ENCODE data around the gene PSMB2. TPM values are rescaled to one million over a fixed set of nuclear protein-coding genes. Genes with fewer than 3 reads are reported as not detected.

Gene PSMB2
- total and polyA plus RNA-seq, 4 donors = 27.7 to 38.3 (median 36.1) TPM

DNA sequence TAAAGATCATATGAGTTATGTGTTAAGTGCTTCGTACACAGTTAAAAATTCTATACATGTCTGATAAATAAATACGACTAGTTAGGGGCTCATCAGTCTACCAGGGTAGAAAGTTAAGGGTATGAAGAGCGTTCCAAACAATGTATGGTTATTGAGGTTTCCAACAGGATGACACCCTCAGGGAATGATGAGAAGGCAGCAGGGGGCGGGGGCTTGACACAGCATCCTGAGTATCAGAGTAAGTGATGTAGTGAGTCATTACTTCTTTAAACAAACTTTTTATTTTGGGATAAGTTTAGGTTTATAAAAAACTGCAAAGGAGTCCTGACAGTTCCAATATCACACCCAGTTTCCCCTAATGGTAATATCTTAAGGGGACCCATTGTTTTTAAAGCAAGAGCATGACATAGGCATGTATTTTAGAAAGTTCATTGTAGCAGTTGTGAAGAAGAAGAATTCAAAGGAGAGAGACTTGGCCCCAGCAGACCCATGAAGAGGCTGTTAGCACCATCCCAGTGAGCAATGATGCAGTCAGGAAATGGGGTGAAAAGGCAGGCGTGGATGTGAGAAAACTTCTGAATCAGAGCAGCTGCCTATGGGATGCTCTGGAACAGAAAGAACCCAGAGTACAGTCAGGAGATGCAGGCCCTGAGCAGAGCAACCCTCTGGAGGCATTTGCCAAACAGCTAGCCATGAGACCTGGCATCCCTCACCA, 15.0 kb upstream of the PSMB2 start:
- WGBS, 2 donors = 63 to 65% methylated on average over 5 of the region's 5 CpGs
- Histone ChIP-seq H3K4me3 (ENCODE audit: low read length in 2 of 2) (no peak overlapping the region), H3K4me1 (ENCODE audit: control insufficient read depth in 1 of 2, insufficient read depth in 2 of 2, low read length in 2 of 2) (no peaks in the 10 kb centered on the region), H3K36me3 (ENCODE audit: control insufficient read depth in 1 of 2, insufficient read depth in 2 of 2, low read length in 1 of 2) (no peaks in the 10 kb centered on the region), H3K27me3 (ENCODE audit: control insufficient read depth in 1 of 2, insufficient read depth in 2 of 2, low read length in 1 of 2) (no peaks in the 10 kb centered on the region), H3K27ac (ENCODE audit: low read depth in 1 of 2, low read length in 2 of 2) (no peak overlapping the region), H3K9me3 (ENCODE audit: control insufficient read depth, low read length) (no peaks in the 10 kb centered on the region)
- intact Hi-C loops (cut with DNase I) = no loop called here
- no peak for ATAC-seq (ENCODE audit: low FRiP score)
- DNase-seq = no peak

DNA sequence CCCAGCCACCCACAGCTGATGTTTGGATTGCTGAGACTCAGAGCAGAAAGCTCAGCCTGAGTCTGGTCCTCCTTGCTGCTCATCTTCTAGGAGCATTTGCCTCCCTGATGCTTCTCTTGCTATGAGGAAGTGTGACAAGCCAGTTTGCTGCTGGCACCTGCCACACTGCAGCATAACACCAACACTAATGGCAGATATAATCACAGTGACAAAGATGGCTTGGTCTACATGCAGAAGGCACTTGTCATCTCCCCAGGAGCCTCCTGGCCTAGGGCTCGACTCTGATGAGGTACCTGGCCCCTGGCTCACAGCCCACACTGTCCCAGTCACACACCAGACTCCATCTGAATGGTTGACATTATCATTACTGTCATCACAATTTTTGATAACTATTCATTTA, 13.9 kb upstream of the PSMB2 start:
- DNase-seq (no peak), ATAC-seq (ENCODE audit: low FRiP score) (no peak)
- H3K27me3 ChIP-seq (ENCODE audit: control insufficient read depth in 1 of 2, insufficient read depth in 2 of 2, low read length in 1 of 2) = no peaks in the 10 kb centered on the region
- 17 to 38% methylated on average over 1 of the region's 1 CpG for WGBS, 2 donors
- no peaks in the 10 kb centered on the region for H3K36me3 ChIP-seq (ENCODE audit: control insufficient read depth in 1 of 2, insufficient read depth in 2 of 2, low read length in 1 of 2)
- intact Hi-C loops (cut with DNase I) = no loop called here
- no peaks in the 10 kb centered on the region for H3K9me3 ChIP-seq (ENCODE audit: control insufficient read depth, low read length)
- no peak overlapping the region for H3K4me3 ChIP-seq (ENCODE audit: low read length in 2 of 2)
- no peaks in the 10 kb centered on the region for H3K4me1 ChIP-seq (ENCODE audit: control insufficient read depth in 1 of 2, insufficient read depth in 2 of 2, low read length in 2 of 2)
- H3K27ac ChIP-seq (ENCODE audit: low read depth in 1 of 2, low read length in 2 of 2) = no peak overlapping the region

DNA sequence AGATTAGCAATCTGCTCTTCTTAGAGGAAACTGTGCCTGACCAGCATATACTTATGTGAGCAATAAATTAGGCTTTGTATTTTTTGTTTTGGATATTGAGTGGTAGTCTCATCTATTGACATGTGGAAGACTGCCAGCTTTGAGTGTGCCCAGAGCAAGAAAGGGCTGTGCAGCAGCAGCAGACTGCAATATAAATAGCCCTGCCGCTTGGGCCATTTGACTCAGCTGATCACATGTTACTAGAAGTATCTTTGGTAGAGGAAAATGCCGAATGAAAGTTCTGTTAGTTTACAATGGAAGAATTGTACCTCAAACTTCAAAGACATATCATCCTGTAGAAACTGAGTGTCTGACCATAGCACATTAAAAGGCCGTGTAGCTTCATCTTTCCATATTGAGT, 9.1 kb upstream of the PSMB2 start:
- 60 to 67% methylated on average over 3 of the region's 3 CpGs for WGBS, 2 donors
- H3K27ac ChIP-seq (ENCODE audit: low read depth in 1 of 2, low read length in 2 of 2) = no peak overlapping the region
- no peaks in the 10 kb centered on the region for H3K9me3 ChIP-seq (ENCODE audit: control insufficient read depth, low read length)
- ATAC-seq (ENCODE audit: low FRiP score) = no peak
- no peak for DNase-seq
- H3K36me3 ChIP-seq (ENCODE audit: control insufficient read depth in 1 of 2, insufficient read depth in 2 of 2, low read length in 1 of 2) = no peaks in the 10 kb centered on the region
- H3K4me1 ChIP-seq (ENCODE audit: control insufficient read depth in 1 of 2, insufficient read depth in 2 of 2, low read length in 2 of 2) = no peaks in the 10 kb centered on the region
- intact Hi-C loops (cut with DNase I) = no loop called here
- no peaks in the 10 kb centered on the region for H3K27me3 ChIP-seq (ENCODE audit: control insufficient read depth in 1 of 2, insufficient read depth in 2 of 2, low read length in 1 of 2)
- no peak overlapping the region for H3K4me3 ChIP-seq (ENCODE audit: low read length in 2 of 2)

DNA sequence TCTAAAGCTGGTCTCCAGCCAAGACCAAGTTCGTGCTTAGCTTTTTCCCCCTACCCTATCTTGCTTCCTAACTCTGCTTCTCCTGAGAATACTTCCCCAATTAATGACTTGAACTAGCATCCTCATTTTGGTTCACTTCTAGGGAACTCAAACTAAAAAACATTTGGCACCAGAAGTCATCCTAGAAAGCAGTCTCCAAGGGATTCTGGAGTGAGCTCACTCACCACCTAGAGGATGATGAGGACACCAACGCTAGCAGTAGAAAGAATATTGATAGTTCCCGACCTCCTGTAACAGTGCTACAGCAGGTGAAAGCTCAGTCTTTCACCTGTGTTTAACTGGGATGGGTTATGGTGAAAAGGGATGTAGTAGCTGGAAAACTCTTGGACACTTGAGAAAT, 4.7 kb upstream of the PSMB2 start:
- H3K27me3 ChIP-seq (ENCODE audit: control insufficient read depth in 1 of 2, insufficient read depth in 2 of 2, low read length in 1 of 2) = no peaks in the 10 kb centered on the region
- no peak overlapping the region for H3K27ac ChIP-seq (ENCODE audit: low read depth in 1 of 2, low read length in 2 of 2)
- H3K36me3 ChIP-seq (ENCODE audit: control insufficient read depth in 1 of 2, insufficient read depth in 2 of 2, low read length in 1 of 2) = no peaks in the 10 kb centered on the region
- H3K4me1 ChIP-seq (ENCODE audit: control insufficient read depth in 1 of 2, insufficient read depth in 2 of 2, low read length in 2 of 2) = no peaks in the 10 kb centered on the region
- H3K4me3 ChIP-seq (ENCODE audit: low read length in 2 of 2) = no peak overlapping the region
- ATAC-seq (ENCODE audit: low FRiP score) (no peak), DNase-seq (no peak)
- no peaks in the 10 kb centered on the region for H3K9me3 ChIP-seq (ENCODE audit: control insufficient read depth, low read length)
- 12 to 14% methylated on average over 3 of the region's 3 CpGs for WGBS, 2 donors
- intact Hi-C loops (cut with DNase I) = no loop called here

DNA sequence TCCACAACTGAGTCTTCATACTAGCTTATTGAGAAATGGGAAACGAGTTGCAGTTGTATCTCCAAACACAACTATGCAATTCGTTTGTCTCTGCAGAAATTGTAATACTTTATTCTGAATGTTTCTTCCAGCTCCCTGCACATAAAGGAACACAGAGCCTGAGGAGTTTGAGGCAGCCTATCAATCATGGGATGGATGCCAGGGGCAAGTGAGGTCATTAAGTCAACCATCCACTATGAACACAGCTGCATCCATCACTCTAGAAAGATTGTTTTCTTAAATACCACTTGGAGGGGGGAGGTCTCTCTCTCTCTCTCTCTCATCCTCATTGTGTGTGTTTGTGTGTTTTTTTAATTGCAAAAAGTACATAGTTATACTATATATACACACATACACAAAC, 2.9 kb upstream of the PSMB2 start:
- H3K36me3 ChIP-seq (ENCODE audit: control insufficient read depth in 1 of 2, insufficient read depth in 2 of 2, low read length in 1 of 2) = no peaks in the 10 kb centered on the region
- H3K4me1 ChIP-seq (ENCODE audit: control insufficient read depth in 1 of 2, insufficient read depth in 2 of 2, low read length in 2 of 2) = no peaks in the 10 kb centered on the region
- ATAC-seq (ENCODE audit: low FRiP score) (no peak), DNase-seq (no peak)
- H3K27me3 ChIP-seq (ENCODE audit: control insufficient read depth in 1 of 2, insufficient read depth in 2 of 2, low read length in 1 of 2) = no peaks in the 10 kb centered on the region
- intact Hi-C loops (cut with DNase I) = loop anchor here in 1 of 2 donors (5.0 kb wide), 1 partner anchor 73 kb away; the partner anchor contains the start of gene C1orf216
- no peaks in the 10 kb centered on the region for H3K9me3 ChIP-seq (ENCODE audit: control insufficient read depth, low read length)
- H3K27ac ChIP-seq (ENCODE audit: low read depth in 1 of 2, low read length in 2 of 2) = no peak overlapping the region
- 14 to 16% methylated on average over 2 of the region's 2 CpGs for WGBS, 2 donors
- H3K4me3 ChIP-seq (ENCODE audit: low read length in 2 of 2) = no peak overlapping the region

DNA sequence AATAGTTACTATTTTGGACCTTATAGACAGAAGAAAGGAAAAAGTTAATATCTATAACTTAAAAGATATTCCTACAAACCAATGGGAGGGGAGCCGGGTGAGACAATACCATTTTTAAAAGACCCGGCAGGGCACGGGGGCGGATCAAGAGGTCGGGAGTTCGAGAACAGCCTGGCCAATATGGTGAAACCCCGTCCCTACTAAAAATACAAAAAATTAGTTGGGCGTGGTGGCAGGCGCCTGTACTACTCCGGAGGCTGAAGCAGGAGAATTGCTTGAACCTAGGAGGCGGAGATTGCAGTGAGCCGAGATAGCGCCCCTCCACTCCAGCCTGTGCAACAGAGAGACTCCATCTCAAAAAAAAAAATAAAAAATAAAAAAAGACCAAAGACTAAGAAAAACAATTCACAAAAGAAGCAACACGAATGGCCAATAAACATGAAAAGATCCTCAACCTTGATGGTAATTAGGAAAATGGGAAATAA, 1.2 kb upstream of the PSMB2 start:
- Histone ChIP-seq H3K27me3 (ENCODE audit: control insufficient read depth in 1 of 2, insufficient read depth in 2 of 2, low read length in 1 of 2) (no peaks in the 10 kb centered on the region), H3K27ac (ENCODE audit: low read depth in 1 of 2, low read length in 2 of 2) (no peak overlapping the region), H3K9me3 (ENCODE audit: control insufficient read depth, low read length) (no peaks in the 10 kb centered on the region), H3K36me3 (ENCODE audit: control insufficient read depth in 1 of 2, insufficient read depth in 2 of 2, low read length in 1 of 2) (no peaks in the 10 kb centered on the region), H3K4me1 (ENCODE audit: control insufficient read depth in 1 of 2, insufficient read depth in 2 of 2, low read length in 2 of 2) (no peaks in the 10 kb centered on the region), H3K4me3 (ENCODE audit: low read length in 2 of 2) (peak overlapping the region; percentile 26 to 97)
- no peak for DNase-seq
- WGBS, 2 donors = 32 to 48% methylated on average over 14 of the region's 14 CpGs
- intact Hi-C loops (cut with DNase I) = loop anchor here (2.0 to 5.0 kb wide), 2 partner anchors 75 to 76 kb away; partner anchors contain the start of gene C1orf216 (in 2 of the 2)
- ATAC-seq (ENCODE audit: low FRiP score) = no peak

DNA sequence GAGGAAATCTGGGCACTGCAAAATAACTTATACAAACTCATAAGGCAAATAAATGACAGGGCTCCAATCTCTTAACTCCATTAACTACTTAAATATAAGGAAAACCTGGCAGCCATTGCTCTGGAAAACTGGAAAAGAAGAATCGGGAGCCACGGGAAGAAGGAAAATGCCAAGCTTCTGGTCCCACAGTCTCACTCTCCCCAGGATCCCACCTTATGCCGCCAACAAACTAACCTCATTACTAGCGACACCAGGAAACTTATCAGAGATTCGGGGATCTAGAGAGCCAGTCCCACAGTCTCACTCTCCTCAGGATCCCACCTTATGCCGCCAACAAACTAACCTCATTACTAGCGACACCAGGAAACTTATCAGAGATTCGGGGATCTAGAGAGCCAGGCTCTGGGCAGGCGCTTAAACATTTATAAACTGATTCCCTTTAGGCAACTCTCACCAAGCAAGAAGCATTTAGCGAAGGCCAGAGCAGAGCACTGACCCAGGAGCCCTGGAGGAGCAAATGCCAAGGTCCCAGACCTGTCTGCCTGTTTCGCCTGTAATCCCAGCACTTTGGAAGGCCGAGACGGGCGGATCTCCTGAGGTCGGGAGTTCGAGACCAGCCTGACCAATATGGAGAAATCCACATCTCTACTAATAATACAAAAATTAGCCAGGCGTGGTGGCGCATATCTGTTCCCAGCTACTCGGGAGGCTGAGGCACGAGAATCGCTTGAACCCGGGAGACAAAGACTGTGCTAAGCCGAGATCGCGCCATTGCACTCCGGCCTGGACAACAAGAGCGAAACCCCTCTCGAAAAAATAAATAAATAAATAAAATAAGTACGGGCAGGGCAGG, 720 bp downstream of the PSMB2 start:
- Histone ChIP-seq H3K27ac (ENCODE audit: low read depth in 1 of 2, low read length in 2 of 2) (peak overlapping the region in 1 of 2 donors; percentile 90), H3K9me3 (ENCODE audit: control insufficient read depth, low read length) (no peaks in the 10 kb centered on the region), H3K27me3 (ENCODE audit: control insufficient read depth in 1 of 2, insufficient read depth in 2 of 2, low read length in 1 of 2) (no peaks in the 10 kb centered on the region), H3K4me3 (ENCODE audit: low read length in 2 of 2) (peak overlapping the region; percentile 87 to 97), H3K4me1 (ENCODE audit: control insufficient read depth in 1 of 2, insufficient read depth in 2 of 2, low read length in 2 of 2) (no peaks in the 10 kb centered on the region), H3K36me3 (ENCODE audit: control insufficient read depth in 1 of 2, insufficient read depth in 2 of 2, low read length in 1 of 2) (no peaks in the 10 kb centered on the region)
- WGBS, 2 donors = 18% methylated on average over 29 of the region's 29 CpGs
- DNase-seq = no peak
- intact Hi-C loops (cut with DNase I) = loop anchor here in 1 of 2 donors (5.0 kb wide), 1 partner anchor 77 kb away; the partner anchor contains the start of gene C1orf216
- ATAC-seq (ENCODE audit: low FRiP score) = no peak

DNA sequence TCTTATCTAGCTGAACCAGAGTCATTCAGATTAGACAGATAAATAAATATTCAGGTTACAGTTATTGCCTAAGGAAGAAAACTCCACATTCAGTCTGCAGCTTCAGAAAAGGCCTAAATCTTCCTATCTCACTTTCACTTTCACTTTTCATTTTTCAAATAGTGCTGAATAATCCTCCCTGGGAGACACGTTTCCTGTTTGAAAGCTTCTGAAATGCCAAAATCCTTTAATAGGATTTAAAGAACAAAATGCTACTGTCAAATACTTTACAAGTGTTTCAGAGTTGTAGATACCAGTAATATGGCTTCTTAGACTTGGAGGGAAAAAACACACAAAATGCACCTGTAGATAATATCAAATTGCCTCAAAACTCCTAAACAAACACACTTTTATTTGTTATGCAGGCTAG, 3.9 kb downstream of the PSMB2 start:
- Histone ChIP-seq H3K27me3 (ENCODE audit: control insufficient read depth in 1 of 2, insufficient read depth in 2 of 2, low read length in 1 of 2) (no peaks in the 10 kb centered on the region), H3K4me1 (ENCODE audit: control insufficient read depth in 1 of 2, insufficient read depth in 2 of 2, low read length in 2 of 2) (no peaks in the 10 kb centered on the region), H3K4me3 (ENCODE audit: low read length in 2 of 2) (peak overlapping the region in 1 of 2 donors; percentile 18), H3K9me3 (ENCODE audit: control insufficient read depth, low read length) (no peaks in the 10 kb centered on the region), H3K36me3 (ENCODE audit: control insufficient read depth in 1 of 2, insufficient read depth in 2 of 2, low read length in 1 of 2) (no peaks in the 10 kb centered on the region), H3K27ac (ENCODE audit: low read depth in 1 of 2, low read length in 2 of 2) (no peak overlapping the region)
- ATAC-seq (ENCODE audit: low FRiP score) (no peak), DNase-seq (no peak)
- WGBS, 2 donors = 0 to 1% methylated on average over 1 of the region's 1 CpG
- intact Hi-C loops (cut with DNase I) = no loop called here

All from aorta (tissue), 5 donors.